ENCODE results near the gene MERTK. TPM values are rescaled to one million over a fixed set of nuclear protein-coding genes. Genes with fewer than 3 reads are reported as not detected.

MERTK gene
- total and polyA plus RNA-seq, 2 of the 13 experiments (the other 11 are each of a cell fraction or from before 2014, with no cell fraction given): 37.3 to 44.7 TPM

DNA sequence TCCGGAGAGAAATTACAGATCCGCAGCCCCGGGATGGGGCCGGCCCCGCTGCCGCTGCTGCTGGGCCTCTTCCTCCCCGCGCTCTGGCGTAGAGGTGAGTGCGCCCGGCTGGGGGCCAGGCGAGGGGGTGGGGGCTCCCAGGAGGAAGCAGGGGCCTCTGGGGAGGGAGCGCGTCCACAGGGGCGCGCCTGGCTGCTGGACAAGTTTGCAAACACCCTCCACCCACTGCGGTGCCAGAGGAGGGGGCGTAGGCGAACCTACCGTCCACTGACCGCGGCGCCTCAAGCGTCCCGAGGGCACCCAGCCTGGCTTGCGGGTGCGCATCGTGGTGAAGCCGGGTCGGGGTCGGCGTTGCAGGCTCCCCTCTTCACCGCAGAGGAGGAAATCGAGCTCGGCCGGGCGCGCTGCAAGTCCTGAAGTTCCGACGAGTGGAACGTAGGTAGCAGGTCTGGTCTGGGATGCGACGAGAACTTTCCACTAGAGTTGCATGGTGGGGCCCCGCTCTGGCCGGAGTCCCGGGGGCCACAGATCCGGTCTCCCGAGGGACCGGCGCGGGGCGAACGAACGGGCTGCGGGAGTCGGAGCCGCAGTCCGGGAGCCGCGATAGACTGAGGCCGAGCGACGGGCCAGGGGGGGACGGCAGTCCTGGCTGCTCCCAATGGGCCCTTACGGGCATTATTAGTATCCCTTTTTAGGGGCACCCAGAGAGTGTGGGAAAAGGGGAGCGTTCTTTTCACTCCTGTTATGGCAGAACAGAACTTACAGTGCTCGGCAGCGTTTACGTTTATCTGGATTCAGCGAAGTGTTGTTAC is 502 bp downstream of the MERTK start (continued):
- TF ChIP-seq ATM (IDR thresholded peaks at IDR 0.05; ENCODE audit: borderline replicate concordance): no peak
- peak; percentile 81; the same call in 1 of the 2 replicates for TF ChIP-seq ZNF235 (CRISPR knock-in tag; IDR thresholded peaks at IDR 0.05; ENCODE audit: borderline replicate concordance)
- TF ChIP-seq RELA (CRISPR knock-in tag; IDR thresholded peaks at IDR 0.05): peak; percentile 86; the same call in 1 of the 2 replicates
- no peak for TF ChIP-seq ZNF577 (CRISPR knock-in tag; IDR thresholded peaks at IDR 0.05; ENCODE audit: borderline replicate concordance, low read depth)
- no peak for TF ChIP-seq ZNF530 (CRISPR knock-in tag; IDR thresholded peaks at IDR 0.05; ENCODE audit: low read depth)
- TF ChIP-seq NKX3-1 (CRISPR knock-in tag; IDR thresholded peaks at IDR 0.05): no peak; the same call in none of the 2 replicates
- 0 out of 2 replicates have a peak, but pooled peaks have one; percentile 72 for TF ChIP-seq ZNF30 (CRISPR knock-in tag; IDR thresholded peaks at IDR 0.05)
- 0 out of 2 replicates have a peak, but pooled peaks have one; percentile 49 for TF ChIP-seq BRCA1 (CRISPR knock-in tag; IDR thresholded peaks at IDR 0.05)
- no peak for TF ChIP-seq REXO4 (CRISPR knock-in tag; IDR thresholded peaks at IDR 0.05; ENCODE audit: borderline replicate concordance)
- TF ChIP-seq RFX5 (IDR thresholded peaks at IDR 0.05; ENCODE audit: low read depth, low read length): no peak
- TF ChIP-seq, protein P1, sequence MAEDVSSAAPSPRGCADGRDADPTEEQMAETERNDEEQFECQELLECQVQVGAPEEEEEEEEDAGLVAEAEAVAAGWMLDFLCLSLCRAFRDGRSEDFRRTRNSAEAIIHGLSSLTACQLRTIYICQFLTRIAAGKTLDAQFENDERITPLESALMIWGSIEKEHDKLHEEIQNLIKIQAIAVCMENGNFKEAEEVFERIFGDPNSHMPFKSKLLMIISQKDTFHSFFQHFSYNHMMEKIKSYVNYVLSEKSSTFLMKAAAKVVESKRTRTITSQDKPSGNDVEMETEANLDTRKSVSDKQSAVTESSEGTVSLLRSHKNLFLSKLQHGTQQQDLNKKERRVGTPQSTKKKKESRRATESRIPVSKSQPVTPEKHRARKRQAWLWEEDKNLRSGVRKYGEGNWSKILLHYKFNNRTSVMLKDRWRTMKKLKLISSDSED (CRISPR knock-in tag; IDR thresholded peaks at IDR 0.05): no peak
- no peak for TF ChIP-seq FIP1L1 (IDR thresholded peaks at IDR 0.05; ENCODE audit: borderline replicate concordance, insufficient read depth, low read depth, low read length)
- TF ChIP-seq GPN1 (CRISPR knock-in tag; IDR thresholded peaks at IDR 0.05; ENCODE audit: borderline replicate concordance): no peak
- TF ChIP-seq ZNF709 (CRISPR knock-in tag; IDR thresholded peaks at IDR 0.05): peak; percentile 19; the same call in 1 of the 2 replicates
- no peak for TF ChIP-seq YY1 (IDR thresholded peaks at IDR 0.05; ENCODE audit: insufficient read depth, insufficient replicate concordance, low read depth, low read length)
- TF ChIP-seq, protein P2, sequence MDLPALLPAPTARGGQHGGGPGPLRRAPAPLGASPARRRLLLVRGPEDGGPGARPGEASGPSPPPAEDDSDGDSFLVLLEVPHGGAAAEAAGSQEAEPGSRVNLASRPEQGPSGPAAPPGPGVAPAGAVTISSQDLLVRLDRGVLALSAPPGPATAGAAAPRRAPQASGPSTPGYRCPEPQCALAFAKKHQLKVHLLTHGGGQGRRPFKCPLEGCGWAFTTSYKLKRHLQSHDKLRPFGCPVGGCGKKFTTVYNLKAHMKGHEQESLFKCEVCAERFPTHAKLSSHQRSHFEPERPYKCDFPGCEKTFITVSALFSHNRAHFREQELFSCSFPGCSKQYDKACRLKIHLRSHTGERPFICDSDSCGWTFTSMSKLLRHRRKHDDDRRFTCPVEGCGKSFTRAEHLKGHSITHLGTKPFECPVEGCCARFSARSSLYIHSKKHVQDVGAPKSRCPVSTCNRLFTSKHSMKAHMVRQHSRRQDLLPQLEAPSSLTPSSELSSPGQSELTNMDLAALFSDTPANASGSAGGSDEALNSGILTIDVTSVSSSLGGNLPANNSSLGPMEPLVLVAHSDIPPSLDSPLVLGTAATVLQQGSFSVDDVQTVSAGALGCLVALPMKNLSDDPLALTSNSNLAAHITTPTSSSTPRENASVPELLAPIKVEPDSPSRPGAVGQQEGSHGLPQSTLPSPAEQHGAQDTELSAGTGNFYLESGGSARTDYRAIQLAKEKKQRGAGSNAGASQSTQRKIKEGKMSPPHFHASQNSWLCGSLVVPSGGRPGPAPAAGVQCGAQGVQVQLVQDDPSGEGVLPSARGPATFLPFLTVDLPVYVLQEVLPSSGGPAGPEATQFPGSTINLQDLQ (CRISPR knock-in tag; IDR thresholded peaks at IDR 0.05): no peak; the same call in 1 of the 2 replicates
- 0 out of 2 replicates have a peak, but pooled peaks have one; percentile 32 for TF ChIP-seq ELF4 (CRISPR knock-in tag; IDR thresholded peaks at IDR 0.05; ENCODE audit: borderline replicate concordance)
- no peak; the same call in 1 of the 2 replicates for TF ChIP-seq ZNF431 (CRISPR knock-in tag; IDR thresholded peaks at IDR 0.05; ENCODE audit: borderline replicate concordance, low read depth)
- TF ChIP-seq KLF11 (CRISPR knock-in tag; IDR thresholded peaks at IDR 0.05): no peak
- no peak for TF ChIP-seq KMT2B (CRISPR knock-in tag; IDR thresholded peaks at IDR 0.05)
- TF ChIP-seq, protein P3, sequence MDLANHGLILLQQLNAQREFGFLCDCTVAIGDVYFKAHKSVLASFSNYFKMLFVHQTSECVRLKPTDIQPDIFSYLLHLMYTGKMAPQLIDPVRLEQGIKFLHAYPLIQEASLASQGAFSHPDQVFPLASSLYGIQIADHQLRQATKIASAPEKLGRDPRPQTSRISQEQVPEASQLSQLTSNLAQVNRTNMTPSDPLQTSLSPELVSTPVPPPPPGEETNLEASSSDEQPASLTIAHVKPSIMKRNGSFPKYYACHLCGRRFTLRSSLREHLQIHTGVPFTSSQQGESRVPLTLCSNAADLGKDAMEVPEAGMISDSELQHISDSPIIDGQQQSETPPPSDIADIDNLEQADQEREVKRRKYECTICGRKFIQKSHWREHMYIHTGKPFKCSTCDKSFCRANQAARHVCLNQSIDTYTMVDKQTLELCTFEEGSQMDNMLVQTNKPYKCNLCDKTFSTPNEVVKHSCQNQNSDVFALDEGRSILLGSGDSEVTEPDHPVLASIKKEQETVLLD (CRISPR knock-in tag; IDR thresholded peaks at IDR 0.05; ENCODE audit: low read depth): peak; percentile 58
- no peak; the same call in 1 of the 2 replicates for TF ChIP-seq CENPT (CRISPR knock-in tag; IDR thresholded peaks at IDR 0.05; ENCODE audit: low read depth)
- TF ChIP-seq, protein P4, sequence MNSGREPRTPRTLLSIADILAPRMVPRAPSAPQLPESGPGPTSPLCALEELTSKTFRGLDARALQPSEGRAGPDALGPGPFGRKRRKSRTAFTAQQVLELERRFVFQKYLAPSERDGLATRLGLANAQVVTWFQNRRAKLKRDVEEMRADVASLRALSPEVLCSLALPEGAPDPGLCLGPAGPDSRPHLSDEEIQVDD (CRISPR knock-in tag; IDR thresholded peaks at IDR 0.05; ENCODE audit: borderline replicate concordance): peak; percentile 55; the same call in 1 of the 2 replicates
- no peak; the same call in 1 of the 2 replicates for TF ChIP-seq ISL2 (CRISPR knock-in tag; IDR thresholded peaks at IDR 0.05)
